CD4-positive, alpha-beta T cell treated with Interleukin-4 for 4 hours (primary cell): Measurements from ENCODE around the gene SGCG.
"Not testable (repeated sequence)": the region's sequence is repeated elsewhere in the genome, so short reads cannot be mapped to it uniquely, and the experiment has no call there.

Experiments
- DNase-seq: peaks from one replicate; pipeline ENCODE4 v3.0.0-alpha.2; 2020

SGCG gene, protein sequence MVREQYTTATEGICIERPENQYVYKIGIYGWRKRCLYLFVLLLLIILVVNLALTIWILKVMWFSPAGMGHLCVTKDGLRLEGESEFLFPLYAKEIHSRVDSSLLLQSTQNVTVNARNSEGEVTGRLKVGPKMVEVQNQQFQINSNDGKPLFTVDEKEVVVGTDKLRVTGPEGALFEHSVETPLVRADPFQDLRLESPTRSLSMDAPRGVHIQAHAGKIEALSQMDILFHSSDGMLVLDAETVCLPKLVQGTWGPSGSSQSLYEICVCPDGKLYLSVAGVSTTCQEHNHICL

DNA sequence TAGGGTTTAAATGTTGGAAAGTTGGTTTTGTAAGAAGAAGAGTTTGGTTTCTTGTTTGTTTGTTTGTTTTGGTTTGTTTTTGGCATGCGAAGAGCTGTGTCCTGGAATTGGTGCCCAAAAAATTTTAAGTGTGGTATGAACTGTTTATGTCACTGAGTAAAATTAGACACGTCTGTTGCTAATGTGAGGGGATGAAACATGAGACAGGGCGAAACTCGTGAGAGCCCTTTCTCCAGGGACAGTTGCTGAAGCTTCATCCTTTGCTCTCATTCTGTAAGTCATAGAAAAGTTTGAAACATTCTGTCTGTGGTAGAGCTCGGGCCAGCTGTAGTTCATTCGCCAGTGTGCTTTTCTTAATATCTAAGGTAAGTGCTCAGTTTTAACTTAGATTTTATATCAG is at the start of gene SGCG:
Gene SGCG, plus strand, starts transcription at position 269 of the 400 bp plus-strand sequence. CDS start 22,716 bp downstream, outside the sequence.
- no peak for DNase-seq

DNA sequence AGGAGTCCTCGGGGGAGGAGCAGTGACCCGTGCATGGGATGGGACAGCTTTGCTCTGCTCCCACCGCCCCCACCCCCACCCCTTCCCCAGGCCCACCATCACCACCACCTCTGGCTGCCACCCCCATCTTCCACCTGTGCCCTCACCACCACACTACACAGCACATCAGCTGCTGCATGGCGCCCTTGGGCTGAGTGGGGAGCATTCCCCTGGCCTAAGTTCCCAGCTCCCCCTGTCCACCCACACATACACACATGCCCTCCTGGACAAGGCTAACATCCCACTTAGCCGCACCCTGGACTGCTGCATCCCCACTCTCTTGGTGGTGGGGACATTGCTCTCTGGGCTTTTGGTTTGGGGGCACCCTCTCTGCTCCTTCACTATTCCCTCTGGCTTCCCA is 46.2 kb upstream of the SGCG start:
- no peak for DNase-seq

DNA sequence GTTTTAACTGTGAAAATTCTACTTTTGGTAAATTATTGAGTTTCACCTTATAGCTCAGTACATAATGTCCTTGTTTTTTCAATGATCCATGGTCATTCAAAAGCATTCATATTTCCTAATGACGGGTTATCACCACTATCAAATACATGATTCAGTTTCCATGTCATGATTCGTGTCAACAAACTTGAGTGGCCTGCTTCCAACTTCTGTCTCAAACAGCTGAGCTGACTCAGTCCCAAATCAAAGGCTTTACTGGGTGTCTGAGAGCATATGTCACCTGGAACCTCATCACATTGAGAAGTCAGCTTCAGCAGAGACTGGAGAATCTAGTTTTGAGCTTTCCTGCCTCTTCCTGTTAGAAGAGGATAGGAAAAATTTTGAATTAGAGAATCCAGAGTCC is 40.3 kb upstream of the SGCG start:
- DNase-seq: no peak

DNA sequence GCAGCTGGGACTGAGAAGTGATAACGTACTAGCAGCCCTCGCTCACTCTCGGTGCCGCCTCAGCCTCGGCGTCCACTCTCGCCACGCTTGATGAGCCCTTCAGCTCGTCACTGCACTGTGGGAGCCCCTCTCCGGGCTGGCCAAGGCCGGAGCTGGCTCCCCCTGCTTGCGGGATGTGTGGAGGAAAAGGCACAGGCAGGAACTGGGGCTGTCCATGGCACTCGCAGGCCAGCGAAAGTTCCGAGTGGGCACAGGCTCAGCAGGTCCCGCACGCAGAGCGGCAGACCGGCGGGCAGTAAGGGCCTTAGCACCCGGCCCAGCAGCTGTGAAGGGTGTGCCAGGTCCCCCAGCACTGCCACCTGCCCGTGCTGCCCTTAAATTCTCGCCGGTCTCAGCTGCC is 38.8 kb upstream of the SGCG start:
- no peak for DNase-seq

DNA sequence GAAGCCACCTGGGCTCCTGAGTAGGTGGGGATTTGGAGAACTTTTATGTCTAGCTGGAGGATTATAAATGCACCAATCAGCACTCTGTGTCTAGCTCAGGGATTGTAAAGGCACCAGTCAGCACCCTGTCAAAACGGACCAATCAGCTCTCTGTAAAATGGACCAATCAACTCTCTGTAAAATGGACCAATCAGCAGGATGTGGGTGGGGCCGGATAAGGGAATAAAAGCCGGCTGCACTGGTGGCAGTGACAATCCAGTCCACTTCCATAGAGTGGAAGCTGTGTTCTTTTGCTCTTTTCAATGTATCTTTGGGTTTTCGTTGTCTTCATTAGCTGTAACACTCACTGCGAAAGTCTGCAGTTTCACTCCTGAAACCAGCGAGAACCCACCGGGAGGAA is 38.2 kb upstream of the SGCG start:
- not testable (repeated sequence) for DNase-seq

DNA sequence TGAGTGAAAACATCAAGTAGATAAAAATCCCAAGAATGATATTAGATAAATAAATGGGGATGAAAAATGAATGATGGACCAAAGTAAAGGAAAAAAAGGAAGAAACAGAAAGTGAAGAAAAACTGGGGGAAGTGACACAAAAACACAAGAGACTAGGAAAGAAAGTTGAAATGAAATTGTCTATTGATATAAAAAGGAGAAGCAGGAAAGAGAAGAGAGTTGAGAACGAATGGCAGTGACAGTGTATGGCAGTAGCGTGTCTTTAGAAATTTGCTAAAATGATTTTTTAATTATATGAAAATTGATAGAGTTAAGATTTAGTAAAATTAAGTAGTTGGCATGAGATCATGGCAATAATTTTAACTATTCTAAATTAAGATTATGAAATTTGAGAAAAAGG is 36.3 kb upstream of the SGCG start:
- no peak for DNase-seq

DNA sequence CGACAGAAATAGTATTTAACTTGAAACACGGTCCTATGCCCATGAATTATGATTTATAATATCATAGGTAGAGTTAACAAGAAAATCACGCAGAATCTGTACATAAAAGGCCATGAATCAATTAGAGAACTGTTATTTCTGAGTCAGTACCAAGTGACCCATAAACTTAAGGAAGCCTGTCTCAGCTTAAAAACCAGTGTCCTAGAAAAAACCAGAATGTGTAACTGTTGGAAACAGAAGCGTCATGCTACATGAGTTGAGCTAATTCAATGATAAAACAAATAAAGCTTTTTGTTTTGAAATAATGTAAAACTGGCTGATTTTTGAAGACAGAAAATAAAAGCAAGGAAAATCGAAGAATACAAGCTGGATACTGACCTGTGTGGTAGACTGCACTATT is 34.8 kb upstream of the SGCG start:
- DNase-seq: no peak

DNA sequence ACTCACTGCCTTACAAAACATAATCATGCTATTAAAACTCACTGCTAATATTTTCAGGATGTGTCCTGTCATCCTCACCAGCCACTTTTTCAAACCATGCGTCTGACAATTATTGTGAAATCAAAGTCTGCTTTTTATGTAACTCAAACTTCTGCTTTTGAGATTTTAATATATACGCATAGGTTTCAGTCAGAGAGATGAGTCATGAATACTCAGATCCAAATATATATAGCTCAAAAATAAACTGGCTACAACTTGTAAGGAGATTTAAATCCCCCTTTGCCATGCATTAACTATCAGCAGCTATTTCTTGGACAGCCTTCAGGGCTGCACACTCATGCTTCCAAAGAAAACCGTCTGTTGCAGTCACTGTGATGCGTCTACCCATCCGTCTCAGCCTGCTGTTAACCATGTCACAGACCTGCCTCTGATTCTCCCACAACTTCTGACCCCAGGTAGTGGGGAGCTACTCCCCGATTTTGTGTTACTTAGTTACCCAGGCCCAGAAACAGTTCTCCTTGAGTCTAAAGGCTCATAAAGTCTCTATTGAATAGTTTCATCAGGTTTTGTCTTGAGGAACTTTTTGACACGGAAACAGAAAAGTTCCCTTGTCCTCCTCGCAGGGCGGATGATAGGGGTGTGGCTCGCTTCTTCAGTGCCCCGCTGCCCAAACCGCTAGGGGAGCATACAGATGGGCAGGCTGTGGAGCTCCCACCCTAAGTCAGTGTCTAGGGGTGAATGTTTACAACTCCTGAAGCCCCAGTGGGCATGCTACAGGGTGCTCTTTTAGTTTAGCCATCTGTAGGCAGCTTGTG is 33.8 kb upstream of the SGCG start:
- peak; percentile 5 for DNase-seq

DNA sequence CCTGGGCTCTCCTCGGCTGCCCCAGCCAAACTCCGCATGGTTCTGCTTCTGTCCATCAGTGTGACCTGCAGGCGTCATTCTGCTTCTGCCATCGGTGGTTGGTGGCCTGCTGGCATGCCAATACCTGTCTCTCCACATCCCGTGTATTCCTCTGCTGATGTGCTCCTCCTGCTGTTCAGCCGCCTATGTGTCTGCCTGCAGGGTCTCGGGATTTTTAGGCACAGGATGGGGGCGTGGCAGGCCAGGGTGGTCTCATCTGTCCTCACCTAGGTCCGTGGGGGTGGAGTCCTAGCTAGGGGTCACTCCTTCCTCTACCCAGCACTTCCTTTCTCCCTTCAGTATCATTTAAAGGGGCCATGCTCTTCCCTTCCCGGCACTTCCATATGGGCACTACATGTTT is 33.0 kb upstream of the SGCG start:
- no peak for DNase-seq

DNA sequence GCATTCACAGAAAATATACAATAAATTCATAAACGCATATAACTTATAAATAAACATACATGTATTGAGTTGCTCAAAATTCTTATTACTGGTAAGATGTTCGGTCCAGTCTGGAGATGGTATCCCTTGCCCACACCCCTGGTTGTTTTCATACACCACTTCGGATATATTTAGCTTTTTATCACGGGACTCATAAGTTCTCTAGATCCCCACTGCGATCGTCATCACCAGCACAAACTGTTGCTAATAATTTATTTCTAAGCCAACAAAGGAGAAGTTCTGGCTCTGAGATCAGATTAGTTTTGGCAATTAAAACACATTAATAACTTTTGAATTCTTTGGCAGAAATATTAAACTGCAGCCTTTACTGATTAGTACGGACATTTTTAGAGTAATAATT is 23.0 kb upstream of the SGCG start:
- no peak for DNase-seq

DNA sequence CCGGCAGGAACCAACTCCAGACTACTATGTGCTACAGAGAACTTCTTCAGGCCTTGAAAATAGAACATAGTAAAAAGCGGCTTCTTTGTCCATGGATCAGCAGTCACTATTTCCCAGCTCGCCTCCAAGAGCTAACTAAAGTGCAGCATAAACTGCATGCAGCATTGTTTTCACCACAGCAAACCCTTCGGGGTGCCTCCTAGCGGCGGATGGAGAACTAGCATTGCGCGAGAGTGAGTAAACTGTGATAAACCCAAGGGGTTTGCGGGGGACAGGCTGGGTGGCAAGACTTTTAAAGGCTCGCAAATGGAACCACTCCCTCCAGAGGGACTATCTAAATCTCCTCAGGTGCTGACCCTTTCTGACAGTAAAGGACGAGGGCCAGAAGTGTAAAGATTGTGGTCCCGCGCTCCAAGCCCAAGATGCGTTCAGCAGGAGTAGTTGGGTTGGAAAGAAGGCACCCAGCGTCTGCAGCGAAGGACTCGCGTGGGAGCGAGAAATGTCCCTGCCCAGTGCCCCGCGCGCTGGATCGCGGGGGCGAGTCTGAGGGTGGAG is 21.5 kb upstream of the SGCG start:
- DNase-seq: no peak

DNA sequence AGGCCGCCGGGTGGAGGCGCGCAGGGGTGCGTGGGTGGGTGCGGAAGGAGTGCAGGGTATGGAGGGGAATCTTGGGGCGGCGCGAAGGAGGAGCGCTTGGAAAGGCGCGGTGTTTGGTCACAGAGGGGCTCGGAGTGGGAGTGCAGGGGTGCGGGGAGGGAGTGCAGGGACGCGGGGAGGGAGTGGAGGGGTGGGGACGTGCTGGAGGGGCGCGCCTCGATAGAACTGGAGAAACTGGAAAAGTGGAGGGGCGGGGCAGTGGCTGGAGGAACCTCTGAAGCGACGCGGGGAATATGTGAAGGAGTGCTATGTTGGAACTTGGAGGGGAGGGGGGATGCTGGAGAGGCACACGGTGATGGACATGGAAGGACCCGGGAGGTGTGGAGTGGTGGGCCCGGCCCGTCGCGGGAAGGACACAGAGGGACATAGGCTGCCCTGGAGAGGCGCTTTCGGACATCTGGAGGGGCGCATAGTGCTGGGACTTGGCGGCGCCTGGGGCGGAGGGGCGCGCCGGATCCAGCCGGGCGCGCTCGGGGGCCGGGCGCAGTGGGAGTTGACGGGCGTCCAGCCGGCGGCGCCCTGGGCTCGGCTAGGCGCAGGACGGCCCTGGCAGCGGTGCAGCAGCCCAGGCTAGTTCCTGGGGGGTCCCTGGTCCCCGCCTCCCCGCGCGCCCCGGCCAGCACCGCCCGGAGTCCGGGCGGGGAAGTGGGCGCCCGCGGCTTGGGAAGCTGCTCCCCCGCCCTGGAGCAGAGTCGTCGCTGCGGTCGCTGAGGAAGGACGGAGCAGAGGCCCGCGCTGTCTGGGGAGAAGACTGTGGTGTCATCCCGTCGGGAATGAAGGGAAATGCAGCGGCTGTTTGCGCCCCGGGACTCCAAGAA is 20.8 kb upstream of the SGCG start:
- DNase-seq: no peak

DNA sequence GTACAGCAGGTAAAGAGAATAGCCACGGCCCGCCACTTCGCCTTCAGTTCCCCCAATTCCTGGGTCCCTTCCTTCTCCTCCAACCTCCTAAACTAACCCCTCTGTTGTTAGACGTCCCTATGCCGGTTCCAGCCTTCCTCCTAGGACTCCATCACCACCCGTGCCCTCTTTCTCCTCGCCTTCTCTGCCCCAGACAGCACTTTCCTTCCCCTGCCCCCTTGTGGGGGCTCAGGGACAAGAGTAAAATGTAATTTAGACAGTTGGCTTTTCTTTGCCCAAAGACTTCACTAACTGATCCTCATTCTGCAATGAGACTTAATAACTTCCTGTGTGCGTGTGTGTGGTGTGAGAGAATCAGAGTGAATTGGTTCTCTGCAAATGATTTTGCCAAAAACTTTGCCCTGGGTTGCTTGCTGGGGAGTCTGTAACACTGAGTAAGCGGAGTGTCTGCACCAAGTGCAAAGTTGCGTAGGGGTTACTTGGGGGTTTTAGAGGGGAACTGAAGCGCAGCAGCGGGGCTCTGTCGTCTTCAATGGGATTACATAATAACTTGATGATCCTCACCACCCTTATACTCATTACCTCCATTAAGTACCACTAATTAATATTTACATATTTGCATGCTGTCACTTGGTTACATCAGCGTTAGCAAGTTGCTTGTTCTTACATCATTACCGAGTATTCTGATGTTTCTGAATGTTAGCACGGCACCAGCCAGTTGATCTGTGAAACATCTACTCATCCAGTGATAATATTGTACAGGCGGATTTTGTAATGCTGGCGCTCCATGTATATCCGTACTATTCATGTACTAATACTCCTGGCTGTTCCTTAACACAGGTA is 19.9 kb upstream of the SGCG start:
- DNase-seq: no peak

DNA sequence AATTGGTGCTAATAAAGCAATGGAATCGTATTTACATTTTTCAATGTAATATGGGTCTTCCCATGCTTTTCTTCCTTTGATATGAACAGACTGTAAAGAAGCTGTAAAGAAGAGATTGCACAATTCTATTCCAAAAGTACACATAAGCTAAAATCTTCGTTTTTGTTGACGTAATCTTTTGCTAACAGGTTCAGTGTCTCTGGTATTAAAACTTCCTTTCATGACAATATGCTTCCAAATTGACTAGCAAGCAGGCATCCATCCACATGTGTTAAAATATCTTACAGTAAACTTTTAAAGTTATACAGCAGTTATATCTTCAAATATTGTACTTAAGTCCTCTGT is 19.3 kb upstream of the SGCG start:
- no peak for DNase-seq

DNA sequence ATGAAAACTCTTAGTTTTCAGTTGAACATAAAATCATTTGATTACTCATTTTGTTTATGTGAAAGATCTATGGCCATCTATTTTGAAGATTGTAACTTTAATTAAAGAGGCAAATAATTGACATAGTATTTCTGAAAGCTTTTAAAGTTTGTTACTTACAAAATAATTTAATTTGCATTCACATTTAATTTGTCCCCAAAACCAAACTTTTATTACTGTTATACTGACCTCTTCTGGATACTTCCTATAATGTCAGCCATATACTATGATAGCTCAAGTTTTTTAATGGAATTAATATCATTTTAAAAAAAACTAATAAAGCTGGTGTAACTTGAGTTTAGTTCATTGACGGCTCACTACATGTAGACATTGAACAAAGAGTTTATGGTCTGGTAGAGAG is 4.9 kb upstream of the SGCG start:
- no peak for DNase-seq

DNA sequence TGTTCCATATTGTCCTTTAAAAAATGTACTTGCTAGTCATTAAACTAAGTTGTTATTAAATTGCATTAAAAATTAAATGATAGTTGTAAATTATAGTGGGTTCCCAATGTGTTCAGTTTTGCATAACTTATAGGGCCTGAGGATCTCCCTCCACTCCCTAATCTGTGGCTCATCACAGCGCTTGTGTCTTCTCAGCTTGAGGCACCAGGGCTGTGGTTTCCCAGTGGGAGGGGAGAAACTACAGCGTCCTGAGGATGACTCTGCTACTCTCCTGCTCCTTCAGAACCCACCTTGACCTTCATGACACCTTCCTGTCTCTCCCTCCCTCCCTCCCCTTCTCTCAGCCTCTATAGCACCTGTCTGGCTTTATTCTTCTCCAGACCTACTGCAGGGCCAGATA is 1.4 kb downstream of the SGCG start:
- no peak for DNase-seq

DNA sequence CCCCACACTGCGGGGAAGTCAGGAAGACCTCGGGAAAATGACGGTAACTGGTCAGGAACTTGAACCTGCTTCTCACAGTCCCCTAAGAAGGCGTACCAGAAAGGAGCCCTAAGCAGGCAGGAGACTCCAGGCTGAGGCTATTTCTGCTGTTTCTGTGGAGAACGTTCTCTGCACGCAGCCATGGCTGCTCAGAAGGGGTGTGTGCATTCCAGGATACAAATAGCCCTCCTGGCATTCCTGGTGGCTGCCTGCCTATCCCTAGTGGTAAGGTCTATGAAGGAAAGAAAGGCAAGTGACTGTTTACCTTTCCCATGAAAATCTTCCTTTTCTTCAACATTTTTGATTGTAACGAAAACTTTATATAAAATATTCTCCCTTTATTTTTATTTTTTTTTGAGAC is 2.5 kb downstream of the SGCG start:
- DNase-seq: no peak

DNA sequence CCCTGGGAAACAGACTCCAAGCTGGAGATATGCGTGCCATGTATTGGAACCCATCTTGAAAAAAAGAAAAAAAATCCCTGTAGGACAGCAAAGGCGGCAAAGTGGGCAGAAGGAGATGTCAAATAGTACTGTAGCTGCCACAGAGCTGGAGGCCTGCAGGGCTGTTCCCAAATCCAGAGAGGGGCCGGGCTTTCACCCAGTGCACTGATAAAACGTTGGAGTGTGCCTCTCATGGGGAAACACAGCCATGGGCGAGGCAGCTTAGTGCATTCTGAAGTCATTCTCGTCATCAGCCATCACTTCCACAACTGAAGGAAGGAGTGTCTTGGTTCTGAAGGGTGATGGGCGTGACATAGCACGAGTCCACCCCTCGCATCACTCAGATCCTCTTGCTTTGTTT is 4.8 kb downstream of the SGCG start:
- no peak for DNase-seq

DNA sequence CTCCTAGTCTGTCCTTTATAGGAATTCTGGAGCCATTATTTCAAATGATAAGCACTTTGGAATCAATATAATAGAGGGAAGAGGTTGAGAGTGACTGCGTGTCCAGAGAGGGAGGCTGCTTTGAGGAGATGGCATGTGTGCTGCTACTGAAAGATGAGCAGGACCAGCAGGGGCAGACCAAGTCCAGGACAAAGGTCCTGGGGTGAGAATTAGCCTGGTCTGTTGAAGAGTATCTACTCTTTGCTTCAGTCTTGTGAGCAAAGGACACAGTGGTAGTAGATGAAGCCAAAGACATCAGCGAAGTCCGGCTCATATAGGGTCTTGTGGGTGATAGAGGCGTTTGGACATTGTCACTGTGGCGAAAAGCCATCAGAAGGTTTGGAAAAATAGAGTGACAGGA is 21.1 kb downstream of the SGCG start:
- no peak for DNase-seq

DNA sequence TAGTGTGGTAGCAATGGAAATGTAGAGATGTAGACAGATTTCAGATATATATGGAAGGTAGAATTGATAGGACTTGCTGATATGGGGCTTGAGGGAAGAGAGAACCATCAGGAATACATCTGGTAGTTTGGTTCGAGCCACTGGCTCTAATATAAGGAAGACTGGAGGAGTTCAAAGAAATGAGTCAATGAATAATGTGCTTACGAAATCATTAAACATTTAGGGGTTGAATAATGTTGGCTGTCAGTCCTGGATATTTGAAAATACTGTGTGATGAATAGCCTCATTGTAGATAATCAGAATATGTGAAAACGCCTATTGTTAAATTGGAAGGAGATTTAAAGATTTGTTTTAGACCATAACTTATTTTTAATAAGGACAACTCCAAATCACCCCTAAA is 21.6 kb downstream of the SGCG start:
- no peak for DNase-seq

DNA sequence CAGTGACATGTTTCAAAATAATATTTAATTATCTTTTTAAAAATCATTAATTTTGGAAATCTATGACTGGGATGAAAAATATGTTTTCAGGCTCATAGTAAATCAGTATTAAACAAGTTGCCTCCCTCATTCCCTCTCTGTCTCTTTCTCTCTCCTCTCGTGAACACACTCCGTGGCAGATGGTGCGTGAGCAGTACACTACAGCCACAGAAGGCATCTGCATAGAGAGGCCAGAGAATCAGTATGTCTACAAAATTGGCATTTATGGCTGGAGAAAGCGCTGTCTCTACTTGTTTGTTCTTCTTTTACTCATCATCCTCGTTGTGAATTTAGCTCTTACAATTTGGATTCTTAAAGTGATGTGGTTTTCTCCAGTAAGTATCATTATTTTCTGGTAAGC is 22.7 kb downstream of the SGCG start:
- no peak for DNase-seq

DNA sequence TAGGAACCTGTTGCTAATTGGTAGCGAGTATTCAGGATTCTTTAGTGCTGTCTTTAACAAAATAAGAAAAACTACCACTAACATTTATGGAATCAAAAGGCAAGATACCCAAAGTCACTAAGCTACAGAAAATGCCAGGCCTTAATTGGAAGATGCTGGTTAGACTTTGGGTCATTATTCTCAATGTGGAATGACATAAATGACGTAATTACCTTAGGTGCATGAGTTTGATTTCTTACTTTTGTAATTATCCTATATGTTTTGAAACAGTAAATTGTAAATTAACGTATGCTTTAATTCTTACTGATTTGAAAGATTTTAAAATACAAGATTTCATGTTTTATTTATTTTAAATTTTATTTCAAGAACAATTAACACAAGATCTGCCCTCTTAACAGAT is 25.0 kb downstream of the SGCG start:
- no peak for DNase-seq

DNA sequence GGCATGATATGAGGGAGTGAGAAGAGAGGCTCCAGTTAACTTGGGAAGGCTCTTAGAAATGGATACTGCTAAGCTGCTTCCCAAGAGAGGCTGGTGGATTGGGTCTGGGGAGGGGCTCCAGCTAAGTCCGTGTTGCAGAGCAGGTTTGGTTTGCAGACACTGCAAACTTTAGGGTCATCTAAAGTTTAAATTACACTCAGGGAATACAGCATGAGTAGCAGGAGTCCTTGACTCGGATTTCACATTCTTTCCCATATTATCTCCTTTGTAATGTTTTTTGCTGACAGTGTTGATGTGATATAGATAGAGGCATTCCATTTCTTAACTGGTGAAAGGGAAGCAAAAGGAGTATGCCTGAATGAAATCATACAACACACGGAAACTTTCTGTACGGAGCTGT is 31.9 kb downstream of the SGCG start:
- no peak for DNase-seq
